SW 1271 (cell line): ENCODE measurements around the gene SORBS2.

Experiments
- DNase-seq, 2 experiments: peaks; one replicate each; lab custom pipeline; 2025; lab: John Stamatoyannopoulos, UW

The SORBS2 gene

DNA sequence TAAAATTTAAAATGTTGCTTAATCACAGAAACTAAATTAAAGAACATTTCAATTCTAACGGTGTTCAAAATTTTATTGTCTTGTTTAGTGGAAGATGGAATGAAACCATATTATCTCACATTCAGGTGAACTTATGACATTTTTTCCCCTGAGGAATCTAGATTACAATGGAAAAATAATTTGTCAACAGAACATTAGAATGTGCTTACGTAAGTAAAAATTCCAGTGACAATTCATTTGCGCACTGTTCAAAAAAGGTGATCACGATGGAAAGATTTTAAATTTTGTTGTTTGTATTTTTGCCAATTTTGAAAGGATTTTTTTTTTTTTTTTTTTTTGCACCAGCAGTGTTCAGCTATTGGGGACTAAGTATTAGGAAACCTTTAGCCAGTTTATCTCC lies 23.3 kb upstream of the SORBS2 start:
- DNase-seq, result no peak

DNA sequence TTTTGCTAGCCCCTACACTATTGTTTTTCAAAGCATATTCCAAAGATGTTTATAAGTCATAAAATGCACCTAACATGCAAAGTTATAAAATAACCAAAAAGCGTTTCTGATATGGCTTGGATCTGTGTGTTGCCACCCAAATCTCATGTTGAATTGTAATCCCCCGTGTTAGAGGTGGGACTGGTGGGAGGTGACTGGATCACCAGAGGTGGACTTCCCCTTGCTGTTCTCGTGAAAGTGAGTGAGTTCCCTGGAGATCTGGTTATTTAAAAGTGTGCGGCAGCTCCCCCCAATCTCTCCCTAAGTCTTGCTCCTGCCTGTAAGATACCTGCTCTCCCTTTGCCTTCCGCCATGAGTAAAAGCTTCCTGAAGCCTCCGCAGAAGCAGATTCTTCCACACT lies 22.8 kb upstream of the SORBS2 start:
- no peak for DNase-seq

DNA sequence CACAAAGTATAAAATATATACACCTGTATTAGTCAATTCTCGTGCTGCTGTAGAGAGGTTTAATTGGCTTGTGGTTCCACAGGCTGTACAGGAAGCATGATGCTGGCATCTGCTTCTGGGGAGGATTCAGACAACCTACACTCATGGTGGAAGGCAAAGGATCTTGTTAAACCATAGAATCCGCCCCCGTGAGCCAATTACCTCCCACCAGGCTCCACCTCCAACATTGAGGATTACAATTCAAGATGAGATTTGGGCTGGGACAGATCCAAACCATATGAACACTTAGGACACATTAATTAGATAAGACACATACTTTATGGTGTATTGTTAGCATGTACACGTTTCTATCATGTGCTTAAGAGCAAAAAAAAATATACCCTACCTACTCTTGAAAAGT lies 22.1 kb upstream of the SORBS2 start:
- no peak for DNase-seq

DNA sequence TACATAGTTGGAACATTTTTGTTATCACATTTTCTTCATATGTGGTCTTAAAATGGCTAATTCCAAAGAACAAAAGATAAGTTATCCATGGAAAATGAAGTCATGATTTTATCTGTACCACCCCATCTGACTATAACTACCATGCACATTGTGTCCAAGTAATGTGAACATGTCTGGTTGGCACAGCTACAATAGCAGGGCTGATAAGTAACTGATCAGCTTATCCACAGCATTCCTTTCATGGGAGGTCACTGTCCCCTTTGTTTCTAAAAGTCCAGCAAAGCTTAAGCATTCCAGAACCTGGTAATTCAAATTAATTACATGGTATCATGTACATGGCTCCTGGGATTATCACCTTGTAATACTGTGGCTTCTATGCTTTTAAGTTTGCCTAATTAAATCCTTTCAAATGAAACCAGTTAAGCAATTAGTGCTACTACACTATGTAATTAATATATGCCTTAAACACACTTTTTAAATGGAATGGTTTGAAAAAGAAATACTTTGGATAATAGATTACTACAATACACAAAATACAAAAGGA lies 21.1 kb upstream of the SORBS2 start:
- no peak for DNase-seq

DNA sequence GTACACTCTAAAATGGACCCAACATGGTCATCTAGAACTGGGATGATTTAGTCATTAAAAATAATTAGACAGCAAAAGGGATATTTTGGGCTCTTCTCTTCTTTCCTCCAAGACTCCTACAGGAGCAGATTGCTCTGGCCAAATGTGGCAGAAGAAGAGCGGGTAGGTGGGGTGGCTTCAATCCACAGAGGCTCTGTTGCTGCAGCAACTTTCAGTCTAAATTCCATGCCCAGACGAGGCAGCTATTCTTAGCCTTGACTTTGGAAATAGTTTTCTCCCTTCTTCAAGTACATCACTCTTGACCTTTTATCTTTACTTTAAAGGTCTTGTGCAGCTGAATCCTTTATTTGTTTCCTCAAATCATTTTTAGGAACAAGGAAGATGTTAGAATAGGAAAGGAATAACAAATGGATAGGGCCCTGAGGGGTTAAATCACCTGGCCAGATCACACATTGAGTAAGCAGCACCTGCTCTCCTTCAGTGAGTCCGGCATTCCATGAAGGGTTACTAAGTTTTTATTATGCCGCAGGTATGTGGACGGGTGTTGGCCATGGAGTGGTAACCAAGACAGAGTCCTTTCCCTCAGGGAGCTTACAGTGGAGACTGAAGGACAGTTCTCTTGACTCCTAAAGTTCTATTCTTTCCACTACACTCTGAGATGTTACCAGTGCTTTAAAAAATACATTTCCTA lies 19.3 kb upstream of the SORBS2 start:
- no peak for DNase-seq

DNA sequence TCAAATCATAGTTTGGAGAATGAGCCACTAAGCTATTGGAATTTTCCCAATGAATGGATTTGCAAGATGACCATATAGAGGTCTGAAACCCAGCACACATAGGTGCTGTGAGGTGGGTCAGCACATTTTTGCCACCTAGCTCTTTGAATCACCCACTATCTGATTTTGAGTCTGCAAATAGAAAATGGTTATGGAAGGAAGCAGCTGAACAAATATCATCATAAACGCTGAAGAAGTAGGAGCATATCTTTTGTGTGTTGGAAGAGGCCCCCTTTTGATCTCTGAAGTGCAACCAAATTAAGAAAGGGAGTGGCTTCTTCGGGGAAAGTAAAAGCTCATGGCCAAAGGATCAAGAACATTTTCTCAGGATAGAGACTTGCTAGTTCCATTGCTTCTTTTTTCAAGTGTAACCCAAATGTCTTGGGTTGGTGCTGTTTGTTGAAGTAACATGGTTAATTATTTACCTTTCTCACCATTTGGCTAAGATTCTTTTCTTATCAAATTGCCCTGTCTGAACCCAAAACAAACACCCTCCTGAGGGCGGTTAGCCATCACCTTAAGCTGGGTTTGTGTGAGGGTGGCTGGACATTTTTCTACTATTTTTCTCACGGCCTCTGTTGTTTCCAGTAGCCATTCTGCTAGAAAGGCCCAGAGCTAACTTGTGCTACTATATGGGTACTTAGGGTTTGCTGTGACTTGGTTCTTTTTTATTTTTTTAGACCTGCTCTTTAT lies 18.4 kb upstream of the SORBS2 start:
- no peak for DNase-seq

DNA sequence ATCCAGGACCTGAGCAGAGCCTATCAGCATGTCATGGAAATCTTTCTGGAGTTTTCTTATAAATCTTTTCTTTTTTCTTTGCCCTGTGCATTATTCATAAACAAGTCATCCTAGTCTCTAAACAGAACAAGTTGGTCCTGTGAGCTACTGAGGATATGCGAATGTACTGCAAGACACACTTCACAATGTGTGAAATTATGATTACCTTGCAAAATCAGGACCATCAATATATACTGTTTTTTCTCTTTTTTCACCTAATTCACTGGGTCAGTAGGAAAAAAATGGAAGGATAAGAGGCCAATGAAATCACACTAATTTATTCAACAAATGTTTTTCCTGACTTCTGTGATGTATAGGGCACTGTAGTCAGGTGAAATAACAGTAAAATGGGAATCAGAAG lies 14.4 kb upstream of the SORBS2 start:
- no peak for DNase-seq

DNA sequence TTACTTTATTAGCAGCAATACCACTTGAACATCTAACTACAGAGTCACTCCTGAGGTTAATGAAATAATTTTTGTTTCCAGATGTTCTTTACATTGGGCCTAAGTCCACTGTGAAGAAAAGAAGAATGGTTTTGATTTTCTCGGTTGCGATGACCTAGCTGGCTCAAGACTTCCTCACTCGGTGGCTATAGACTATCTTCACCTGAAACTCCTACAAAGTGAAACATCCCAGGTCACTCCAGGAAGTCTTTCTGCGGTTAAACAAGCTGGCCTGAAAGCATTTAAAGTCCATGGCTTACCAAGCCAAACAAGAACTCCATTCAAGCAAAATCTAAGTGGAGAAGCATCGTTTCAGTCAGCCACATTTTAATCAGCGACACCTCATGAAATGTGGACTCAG lies 13.7 kb upstream of the SORBS2 start:
- DNase-seq, result no peak

DNA sequence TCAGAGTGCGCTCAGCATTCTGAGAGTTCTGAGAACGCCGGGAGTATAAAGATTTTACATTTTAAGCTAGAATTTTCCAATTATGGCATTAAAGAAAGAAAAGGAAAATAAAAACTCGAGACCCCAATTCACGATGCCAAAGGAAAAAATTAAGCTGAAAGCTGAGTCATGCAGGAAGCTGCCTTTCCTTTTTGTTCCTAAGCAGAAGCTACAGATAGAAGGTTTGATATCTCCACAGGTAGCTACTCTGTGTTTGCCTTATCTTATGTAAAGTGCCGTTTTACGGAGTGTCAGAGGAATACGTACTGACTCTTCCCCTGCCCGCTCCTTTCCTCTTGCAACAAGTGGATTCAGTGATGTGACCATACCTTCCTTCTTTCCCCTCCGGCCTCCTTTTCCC lies 10.8 kb upstream of the SORBS2 start:
- DNase-seq, result no peak

DNA sequence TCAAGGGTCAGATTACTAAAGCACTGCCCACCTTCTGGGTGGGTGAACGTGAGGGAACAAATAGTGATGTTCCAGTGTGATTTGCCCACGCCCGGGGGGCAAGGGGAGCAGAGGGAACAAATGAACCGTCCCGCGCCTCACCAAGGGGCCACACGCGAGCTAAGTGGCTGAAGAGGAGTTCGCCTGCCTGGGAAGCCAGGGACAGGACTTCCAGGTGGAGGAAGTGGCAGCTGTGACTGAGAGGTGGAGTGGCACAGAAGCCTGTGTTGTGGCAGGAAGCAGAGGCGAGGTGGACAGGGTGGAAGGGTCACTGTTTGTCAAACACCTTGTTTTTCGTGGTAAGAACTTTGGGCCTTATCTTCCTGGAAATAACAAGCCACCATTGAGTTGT lies 9.0 kb upstream of the SORBS2 start:
- DNase-seq, result no peak

DNA sequence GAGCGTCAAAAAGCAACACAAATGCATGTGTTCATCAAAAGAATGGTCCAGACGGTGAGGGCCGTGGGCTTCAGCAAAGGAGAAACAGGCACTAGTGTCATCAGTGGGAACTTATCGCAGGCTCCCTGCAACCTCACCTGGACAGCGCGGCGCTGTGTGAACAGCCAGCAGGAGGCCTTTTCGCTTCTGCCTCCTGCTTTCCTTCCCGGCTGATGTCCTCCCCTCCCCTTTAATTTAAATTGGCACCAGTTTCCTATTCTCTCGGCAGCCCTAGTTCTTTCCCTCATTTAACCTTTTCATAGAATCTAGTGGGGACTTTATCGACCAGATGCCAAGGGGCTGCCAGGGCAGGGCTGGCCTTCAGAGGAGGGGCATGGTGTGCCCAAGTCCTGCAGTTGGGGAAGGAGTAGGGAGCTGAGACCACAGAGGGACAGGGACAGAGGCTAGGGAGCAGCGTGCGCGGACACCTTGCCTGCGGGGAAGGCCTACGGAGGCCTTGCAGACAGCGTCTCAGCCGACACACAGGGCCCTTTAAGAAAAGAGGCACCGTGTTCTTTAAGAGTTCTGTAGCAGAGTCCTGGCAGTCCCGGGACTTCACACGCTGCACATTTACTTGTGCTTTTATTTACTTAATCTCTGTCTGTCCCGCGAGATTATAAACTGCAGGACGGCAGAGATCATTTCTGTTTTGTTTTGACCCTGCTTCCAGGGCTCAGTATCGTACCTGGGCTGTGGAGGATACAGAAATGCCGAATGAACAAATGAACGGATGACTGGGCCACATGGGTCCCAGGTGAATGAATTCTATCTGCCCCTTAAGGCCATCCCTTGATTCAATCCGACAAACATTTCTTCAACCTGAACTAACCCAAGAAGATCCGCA lies 8.4 kb upstream of the SORBS2 start:
- DNase-seq, result no peak

DNA sequence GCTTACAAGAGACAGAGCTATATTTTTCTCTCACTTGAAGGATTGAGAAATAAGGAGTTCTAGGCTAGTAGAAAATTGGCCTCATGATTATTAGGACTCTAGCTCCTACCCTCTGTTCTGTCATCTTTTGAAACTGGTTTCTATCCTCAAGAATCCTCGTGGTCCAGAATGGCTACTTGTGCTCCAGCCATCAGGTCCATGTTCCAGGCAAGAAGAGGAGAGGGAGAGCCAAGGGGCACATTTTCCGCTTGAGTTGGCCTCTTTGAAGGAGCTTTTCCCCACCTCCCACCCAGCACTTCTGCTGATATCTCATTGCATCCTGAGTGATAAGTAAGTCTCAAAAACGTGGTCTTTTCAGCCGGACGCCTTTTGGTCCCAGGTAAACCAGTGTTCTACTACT lies 7.2 kb upstream of the SORBS2 start:
- no peak for DNase-seq

DNA sequence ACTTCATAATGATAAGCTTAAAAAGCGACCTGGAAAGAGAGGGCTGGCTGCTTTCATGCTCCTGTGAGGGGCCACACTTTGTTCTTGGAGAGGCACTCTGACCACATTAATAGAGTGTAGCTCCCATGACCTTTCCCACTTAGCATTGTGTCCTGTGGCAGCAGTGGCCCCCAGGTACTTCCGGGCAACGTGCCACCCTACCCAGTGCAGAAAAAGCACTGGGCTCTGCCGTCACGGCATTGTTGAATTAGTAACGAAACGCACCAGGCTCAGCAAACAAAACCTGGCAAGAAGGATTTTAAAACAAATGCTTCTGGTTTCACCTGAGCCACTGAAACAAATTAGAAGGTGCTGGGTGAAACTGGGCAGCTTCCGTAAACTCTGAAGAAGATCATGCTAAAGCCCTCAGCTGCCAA lies 5.4 kb upstream of the SORBS2 start:
- no peak for DNase-seq

DNA sequence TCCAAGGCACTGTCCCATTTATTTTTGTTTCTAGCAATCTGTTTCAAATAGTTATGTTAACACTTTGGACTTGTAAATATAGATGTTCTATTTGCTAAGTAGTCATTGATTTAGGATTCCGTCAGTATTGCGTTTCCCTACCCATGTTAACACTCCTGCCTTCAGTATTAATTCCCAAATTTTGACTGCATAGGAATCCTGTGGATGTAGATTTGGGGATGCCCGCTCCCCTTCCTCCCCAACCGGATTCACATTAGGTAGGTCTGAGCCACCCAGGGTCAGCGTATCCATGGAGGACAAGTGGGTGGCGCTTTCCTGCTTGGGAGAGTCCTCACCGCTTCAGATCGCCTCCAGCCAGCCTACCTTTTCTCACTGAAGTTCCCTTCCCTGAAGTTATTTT lies 1.1 kb upstream of the SORBS2 start:
- DNase-seq, result no peak

DNA sequence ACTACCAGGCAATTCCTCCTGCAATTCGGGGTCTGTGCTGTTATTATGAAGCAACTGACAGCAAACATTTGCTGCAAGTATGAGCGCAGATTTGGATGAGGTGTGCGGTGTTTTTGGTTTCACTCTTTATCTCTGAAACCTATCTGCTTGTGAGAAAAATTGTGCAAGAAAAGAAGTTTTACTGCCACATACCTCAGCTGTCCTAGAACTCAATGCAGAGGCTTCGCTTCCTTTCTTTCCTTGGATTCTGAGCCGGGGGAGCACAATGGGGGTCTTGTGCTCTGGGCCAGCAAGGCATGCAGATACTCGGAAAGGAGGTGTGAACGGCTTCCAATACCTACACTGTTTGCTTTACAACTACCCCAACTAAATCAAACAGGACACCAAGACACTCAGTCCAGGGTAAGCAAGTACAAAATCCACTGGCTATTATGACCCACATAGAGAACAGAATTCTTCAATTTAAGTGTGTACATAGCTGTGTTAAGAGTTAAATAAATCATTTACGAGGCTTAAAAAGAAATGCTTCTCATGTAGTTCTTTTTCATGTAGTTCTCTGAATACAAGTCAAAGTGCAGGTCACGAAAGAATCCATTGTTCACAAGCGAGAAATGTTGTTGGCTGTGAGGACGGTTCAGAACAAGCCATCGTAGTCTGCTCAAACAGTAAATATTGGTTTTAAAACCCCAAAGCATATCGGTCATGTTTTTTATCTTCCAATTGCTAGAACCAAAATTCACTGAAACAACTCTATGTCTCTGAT lies 1.1 kb downstream of the SORBS2 start:
- DNase-seq, result no peak

DNA sequence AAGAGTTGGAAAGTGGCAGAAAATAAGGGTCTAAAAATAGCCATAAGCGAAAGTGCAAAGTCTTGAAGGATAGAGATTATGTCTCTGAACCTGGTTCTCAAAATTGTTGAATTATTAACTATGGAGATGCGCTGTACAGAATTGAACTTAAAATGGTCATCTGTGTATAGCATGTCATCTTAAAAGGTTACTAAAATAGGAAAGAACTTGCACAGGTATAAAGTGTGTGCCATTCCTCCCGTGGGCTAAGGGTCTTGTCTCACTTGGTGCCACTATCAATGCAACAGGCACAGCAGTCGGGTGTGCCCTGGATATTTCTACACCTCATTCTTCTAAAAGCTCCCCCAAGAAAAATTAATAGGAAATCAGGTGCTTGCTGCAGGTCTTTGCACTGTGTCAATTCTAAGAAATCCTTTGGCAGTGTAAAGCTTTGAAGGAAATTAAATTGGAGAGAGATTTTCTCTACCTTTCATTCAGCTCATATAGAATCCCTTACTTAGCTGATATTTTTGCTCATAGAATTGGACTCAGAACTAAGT lies 2.4 kb downstream of the SORBS2 start:
- DNase-seq, result no peak

DNA sequence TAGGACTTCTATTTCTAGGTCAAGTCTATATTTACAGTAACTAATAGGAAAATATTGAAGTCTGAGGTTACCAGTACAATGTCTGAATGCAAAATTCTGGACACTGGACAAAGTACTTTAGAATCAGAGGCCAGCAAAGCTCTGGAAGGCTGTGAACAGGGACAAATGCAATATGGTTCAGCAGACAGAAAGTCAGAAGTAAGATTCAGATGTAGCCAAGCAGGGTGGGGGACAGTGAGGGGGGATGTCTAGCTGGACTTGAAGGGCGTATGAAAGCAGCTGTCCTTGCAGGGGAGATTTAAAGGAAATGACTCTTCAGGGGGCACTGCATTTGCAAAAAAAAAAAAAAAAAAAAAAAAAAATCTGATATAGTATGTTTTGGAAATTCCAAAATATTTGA lies 2.9 kb downstream of the SORBS2 start:
- DNase-seq, result no peak

DNA sequence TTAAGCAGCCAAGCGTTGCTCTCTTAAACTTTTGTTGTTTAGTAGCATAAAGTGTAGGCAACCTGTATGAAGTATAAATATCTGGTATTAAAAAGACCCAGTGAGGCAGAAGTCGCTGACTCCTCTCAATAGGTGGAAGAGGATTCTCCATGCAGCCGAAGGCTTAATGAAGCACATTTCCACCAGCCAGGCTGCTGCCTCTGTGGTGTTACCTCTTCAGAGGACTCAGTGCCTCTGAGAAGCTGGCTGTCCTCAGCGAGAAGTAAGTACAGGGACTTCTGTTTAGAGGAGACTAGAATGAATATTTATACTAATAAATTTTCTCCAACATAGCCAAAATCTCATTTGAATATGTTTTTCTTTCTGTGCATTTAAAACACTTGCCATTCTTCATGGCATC lies 6.0 kb downstream of the SORBS2 start:
- no peak for DNase-seq

DNA sequence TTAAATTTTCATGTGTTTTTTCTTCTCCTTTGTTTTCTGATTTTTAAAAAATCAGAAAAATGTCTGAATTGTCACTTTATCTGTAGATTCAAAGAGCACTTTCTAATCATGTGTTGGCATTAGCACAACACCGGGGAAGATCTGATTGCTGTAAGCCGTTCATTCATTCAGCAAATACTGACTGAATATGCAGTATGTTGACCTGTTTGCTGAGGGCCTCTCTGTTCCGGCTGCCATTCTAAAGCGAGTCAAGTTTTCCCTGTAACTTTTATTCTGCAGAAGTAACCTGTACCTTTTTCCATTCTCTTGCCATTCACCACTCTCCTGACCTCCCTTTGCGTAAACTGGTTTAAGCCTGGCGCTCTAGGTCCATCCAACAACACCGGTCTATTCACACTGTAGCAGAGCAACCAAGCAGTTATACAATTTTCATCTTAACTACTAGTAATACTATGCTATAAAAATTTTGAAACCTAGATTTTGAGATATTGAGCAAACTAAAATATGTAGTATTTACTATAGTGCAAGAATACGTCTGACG lies 6.7 kb downstream of the SORBS2 start:
- DNase-seq, result no peak

DNA sequence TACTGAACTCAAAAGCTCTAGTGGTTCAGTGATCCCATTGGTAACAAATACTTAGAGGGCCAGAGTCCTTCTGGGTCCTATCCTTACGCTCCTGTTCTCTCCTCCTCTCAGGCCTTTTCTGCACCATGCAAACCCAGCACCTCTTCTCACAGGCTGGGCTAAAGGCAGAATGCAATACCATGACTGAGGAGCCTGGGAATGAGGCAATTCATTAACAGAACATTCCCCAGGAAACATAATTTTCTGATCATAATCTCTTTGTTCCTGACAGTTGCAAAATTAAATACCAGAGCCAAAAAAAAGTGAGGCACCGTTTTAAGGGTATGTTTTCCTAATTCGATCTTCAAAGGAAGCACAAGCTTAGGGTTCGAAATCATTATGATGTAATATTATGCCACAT lies 9.0 kb downstream of the SORBS2 start:
- DNase-seq, result no peak

DNA sequence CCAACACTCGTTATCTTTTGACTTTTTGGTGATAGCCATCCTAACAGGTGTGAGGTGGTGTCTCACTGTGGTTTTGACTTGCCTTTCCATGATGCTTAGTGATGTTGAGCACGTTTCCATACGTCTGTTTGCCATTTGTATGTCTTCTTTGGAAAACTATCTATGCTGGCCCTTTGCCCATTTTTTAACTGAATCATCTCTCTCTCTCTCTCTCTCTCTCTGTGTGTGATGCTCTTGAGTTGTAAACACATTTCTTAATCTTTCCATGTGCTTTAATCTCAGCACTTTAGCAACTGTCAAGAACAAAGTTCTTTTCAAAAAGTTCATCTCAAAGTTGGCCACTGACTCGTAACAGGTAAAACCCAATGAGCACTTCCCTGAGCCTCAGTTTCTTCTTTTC lies 10.5 kb downstream of the SORBS2 start:
- DNase-seq, result no peak
